ENCODE data around the gene CAMK1D.

- no peak for TF ChIP-seq CTCF (IDR thresholded peaks at IDR 0.05; ENCODE audit: low read depth, low read length, poor library complexity, severe bottlenecking)
- no peak for TF ChIP-seq EZH2phosphoT487 (IDR thresholded peaks at IDR 0.05; ENCODE audit: borderline replicate concordance, low read length)
These were observed 338.6 kb downstream of the CAMK1D start for GRCh38 chr10:12687996-12688395.

Measured in DOHH2 (cell line).